NCI-H1105 (cell line): ENCODE measurements around the gene FAM124A.

Experiments
- DNase-seq: peaks from one replicate; lab custom pipeline; 2025; lab: John Stamatoyannopoulos, UW

The FAM124A gene

GRCh38 chr13:51305271-51305967, 83.2 kb downstream of the FAM124A start:
- DNase-seq, result no peak

GRCh38 chr13:51308781-51309180, 86.6 kb downstream of the FAM124A start:
- no peak for DNase-seq

GRCh38 chr13:51311231-51311630, 89.0 kb downstream of the FAM124A start:
- DNase-seq, result no peak

- DNase-seq, result no peak
These were observed 89.8 kb downstream of the FAM124A start for GRCh38 chr13:51311957-51312520.

- no peak for DNase-seq
These were observed 91.4 kb downstream of the FAM124A start for GRCh38 chr13:51313619-51314018.

- DNase-seq, result no peak
These were observed 95.1 kb downstream of the FAM124A start for GRCh38 chr13:51317262-51317661.

- no peak for DNase-seq
These were observed 95.8 kb downstream of the FAM124A start for GRCh38 chr13:51318015-51318414.

GRCh38 chr13:51318876-51319275, 96.7 kb downstream of the FAM124A start:
- DNase-seq, result no peak

- DNase-seq, result no peak
These were observed 99.6 kb downstream of the FAM124A start for GRCh38 chr13:51321836-51322235.

GRCh38 chr13:51322826-51323225, 100.6 kb downstream of the FAM124A start:
- DNase-seq, result no peak

- no peak for DNase-seq
These were observed 101.8 kb downstream of the FAM124A start for GRCh38 chr13:51323824-51324511.

- DNase-seq, result no peak
These were observed 102.7 kb downstream of the FAM124A start for GRCh38 chr13:51324714-51325420.

- no peak for DNase-seq
These were observed 103.6 kb downstream of the FAM124A start for GRCh38 chr13:51325837-51326236.

- DNase-seq, result no peak
These were observed 104.6 kb downstream of the FAM124A start for GRCh38 chr13:51326777-51327176.

GRCh38 chr13:51327961-51328360, 105.8 kb downstream of the FAM124A start:
- no peak for DNase-seq

- no peak for DNase-seq
These were observed 106.3 kb downstream of the FAM124A start for GRCh38 chr13:51328488-51328887.

GRCh38 chr13:51329606-51330005, 107.4 kb downstream of the FAM124A start:
- DNase-seq, result no peak

GRCh38 chr13:51330791-51331190, 108.6 kb downstream of the FAM124A start:
- DNase-seq, result no peak

- no peak for DNase-seq
These were observed 109.2 kb downstream of the FAM124A start for GRCh38 chr13:51331354-51331861.

- no peak for DNase-seq
These were observed 110.6 kb downstream of the FAM124A start for GRCh38 chr13:51332566-51333361.

- no peak for DNase-seq
These were observed 111.2 kb downstream of the FAM124A start for GRCh38 chr13:51333421-51333820.

GRCh38 chr13:51333826-51334225, 111.6 kb downstream of the FAM124A start:
- DNase-seq, result no peak
